Heart left ventricle (tissue), 16 donors: ENCODE results near the gene TMC6. TPM values are rescaled to one million over a fixed set of nuclear protein-coding genes. Genes with fewer than 3 reads are reported as not detected.
A peak's percentile ranks its signal among the peaks of the same experiment; 100 is the strongest.

Experiments used
- ATAC-seq, 4 donors: fragments of 200-7000 bp; cut with Tn5 transposase; one replicate each; pipeline ENCODE4 v1.9.1; 2020 to 2022; ENCODE audit warnings: moderate library complexity in 4 of 4, mild to moderate bottlenecking in 3 of 4, moderate number of reproducible peaks in 1 of 4
- DNase-seq, 5 donors: peaks; one replicate each; pipeline ENCODE4 v3.0.0-alpha.2; 2020
- H3K27ac ChIP-seq, 12 donors: fragments of 200-600 bp; sonication (generic) in 4 of 12; one replicate each; pipeline versions ENCODE4 v1.5.0 to v1.8.0; 2016 to 2022; ENCODE audit warnings: mild to moderate bottlenecking in 2 of 12
- H3K27me3 ChIP-seq, 9 donors: fragments of 200-600 bp; sonication (generic) in 2 of 9; one replicate each; pipeline versions ENCODE4 v1.5.1 to v1.8.0; 2016 to 2022; ENCODE audit warnings: mild to moderate bottlenecking in 3 of 9
- H3K36me3 ChIP-seq, 9 donors: fragments of 200-600 bp; sonication (generic) in 2 of 9; one replicate each; pipeline versions ENCODE4 v1.5.0 to v1.8.0; 2018 to 2022; ENCODE audit warnings: mild to moderate bottlenecking in 2 of 9
- H3K4me1 ChIP-seq, 12 donors: fragments of 200-600 bp; sonication (generic) in 4 of 12; one replicate each; pipeline versions ENCODE4 v1.5.0 to v1.8.0; 2016 to 2022; ENCODE audit warnings: mild to moderate bottlenecking in 3 of 12
- H3K4me3 ChIP-seq, 12 donors: fragments of 200-600 bp; sonication (generic) in 4 of 12; one replicate each; pipeline versions ENCODE4 v1.5.0 to v1.8.0; 2017 to 2022; ENCODE audit warnings: mild to moderate bottlenecking in 9 of 12, moderate library complexity in 4 of 12
- H3K9me3 ChIP-seq, 12 donors: fragments of 200-600 bp; sonication (generic) in 4 of 12; one replicate each; pipeline versions ENCODE4 v1.5.0 to v1.8.0; 2016 to 2022; ENCODE audit warnings: mild to moderate bottlenecking in 1 of 12
- POLR2A ChIP-seq, 2 donors: fragments of 450-650 bp; IDR thresholded peaks; one replicate each; pipeline ENCODE4 v1.6.1; 2017; ENCODE audit warnings: antibody characterized with exemption in 2 of 2, mild to moderate bottlenecking in 2 of 2, moderate library complexity in 2 of 2
- WGBS, 4 donors: extraction: QIAGEN DNeasy Blood & Tissue Kit in 2 of 4; methylation state at CpG; one replicate each; pipeline versions ENCODE4 v1.1.5 to v1.1.7; 2013 to 2018; 5-methylcytosine and 5-hydroxymethylcytosine counted together
- intact Hi-C, 10 donors: fragments of 100-400 bp; cut with DNase I; formaldehyde crosslinking; loops; one replicate each; pipeline versions ENCODE4 v1.11.1 to v1.14.2; 2022
- polyA plus RNA-seq, 2 donors: library from polyadenylated mRNA; stranded (reverse); fragments of 200-250 nt; gene quantifications; one replicate each; pipeline ENCODE4 v1.2.3, GENCODE V29; 2013
- total RNA-seq, 9 donors: library from RNA; depleted of rRNA in 2 of 9; stranded (reverse); fragments of >200 nt in 2 of 9; fragmentation: NEBNext Ultra II Directional in 3 of 9; extraction: Animal tissue kit (Norgen Biotek cat#: 25700) in 3 of 9; gene quantifications; one replicate each; pipeline versions ENCODE4 v1.1.0 to v1.2.4, GENCODE V29; 2016 to 2023
- TF ChIP-seq, protein P1 (sequence below), 12 donors: fragments of 200-600 bp; sonication (generic) in 4 of 12; IDR thresholded peaks; one replicate each; pipeline versions ENCODE4 v1.5.0 to v1.8.0; 2018 to 2022; ENCODE audit warnings: antibody characterized with exemption in 12 of 12, mild to moderate bottlenecking in 5 of 12
- donor health status: ischemic (EF 13 %, LVEDD 7.1; RV severe dilation, severe dysfunction).
- donor health status: healthy with polysubstance abuse.
- donor health status: DM: no; HTN: yes; CAD: no.
- donor health status: DM: no; HTN: no; CAD: no.
- donor health status: ischemic (EF 25% LVEDD 6.9; RV normal size, moderate dysfunction).
- donor health status: ischemic (EF 25% LVEDD 5.7; RV mildly dilated, moderate dysfunction).
- donor health status: healthy.
- donor health status: DM: yes; HTN: yes; CAD: no.
- donor health status: ischemic (EF 35%, LVEDD 5.7; RV mildly dilated, moderate dysfunction).
- donor health status: nonischemic (EF 11% LVEDD 7.7; RV severe dilation, severe dysfunction).
- donor health status: DM: yes; HTN: yes; CAD: no.
- donor health status: PGD.
- donor health status: ischemic (EF 29% LVEDD 5.4; RV normal size, mild dysfunction).
- donor health status: nonischemic (EF 23%, LVEDD 6.1; RV moderate dilation, normal function).

TMC6 gene
- total and polyA plus RNA-seq, 11 donors: 31.2 to 139 (median 69.9) TPM

- intact Hi-C loops: no loop called here
- ATAC-seq (no peak), DNase-seq (no peak)
- no peak overlapping the region for H3K27ac ChIP-seq
- H3K9me3 ChIP-seq: no peaks in the 10 kb centered on the region
- TF ChIP-seq, protein P1, sequence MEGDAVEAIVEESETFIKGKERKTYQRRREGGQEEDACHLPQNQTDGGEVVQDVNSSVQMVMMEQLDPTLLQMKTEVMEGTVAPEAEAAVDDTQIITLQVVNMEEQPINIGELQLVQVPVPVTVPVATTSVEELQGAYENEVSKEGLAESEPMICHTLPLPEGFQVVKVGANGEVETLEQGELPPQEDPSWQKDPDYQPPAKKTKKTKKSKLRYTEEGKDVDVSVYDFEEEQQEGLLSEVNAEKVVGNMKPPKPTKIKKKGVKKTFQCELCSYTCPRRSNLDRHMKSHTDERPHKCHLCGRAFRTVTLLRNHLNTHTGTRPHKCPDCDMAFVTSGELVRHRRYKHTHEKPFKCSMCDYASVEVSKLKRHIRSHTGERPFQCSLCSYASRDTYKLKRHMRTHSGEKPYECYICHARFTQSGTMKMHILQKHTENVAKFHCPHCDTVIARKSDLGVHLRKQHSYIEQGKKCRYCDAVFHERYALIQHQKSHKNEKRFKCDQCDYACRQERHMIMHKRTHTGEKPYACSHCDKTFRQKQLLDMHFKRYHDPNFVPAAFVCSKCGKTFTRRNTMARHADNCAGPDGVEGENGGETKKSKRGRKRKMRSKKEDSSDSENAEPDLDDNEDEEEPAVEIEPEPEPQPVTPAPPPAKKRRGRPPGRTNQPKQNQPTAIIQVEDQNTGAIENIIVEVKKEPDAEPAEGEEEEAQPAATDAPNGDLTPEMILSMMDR (IDR thresholded peaks at IDR 0.05): peak in 7 of 12 donors; percentile 10 to 39 (median 22)
- no peak for TF ChIP-seq POLR2A (IDR thresholded peaks at IDR 0.05)
- peaks cover 0 to 41% (median 0%) of the 10 kb centered on the region in 9 donors for H3K36me3 ChIP-seq
- WGBS, 4 donors: 63 to 71% (median 69%) methylated on average over 22 to 26 of the region's 26 CpGs
- H3K4me1 ChIP-seq: peaks cover 0 to 67% (median 10%) of the 10 kb centered on the region in 12 donors
- H3K27me3 ChIP-seq: no peaks in the 10 kb centered on the region
- H3K4me3 ChIP-seq: no peak overlapping the region
These were observed 9.0 kb upstream of the TMC6 start for GRCh38 chr17:78137392-78138203.

- ATAC-seq: no peak
- H3K9me3 ChIP-seq: no peaks in the 10 kb centered on the region
These were observed 7.4 kb upstream of the TMC6 start for GRCh38 chr17:78135858-78136500.

GRCh38 chr17:78134899-78135385 is 6.4 kb upstream of the TMC6 start:
- H3K27me3 ChIP-seq: peaks cover 0 to 4% (median 0%) of the 10 kb centered on the region in 9 donors
- H3K4me1 ChIP-seq: peaks cover 0 to 74% (median 15%) of the 10 kb centered on the region in 12 donors
- 82 to 86% (median 85%) methylated on average over 8 to 9 of the region's 9 CpGs for WGBS, 4 donors
- no peak overlapping the region for H3K4me3 ChIP-seq
- H3K9me3 ChIP-seq: no peaks in the 10 kb centered on the region
- H3K27ac ChIP-seq: no peak overlapping the region
- intact Hi-C loops: no loop called here
- TF ChIP-seq, protein P1 (IDR thresholded peaks at IDR 0.05): no peak
- TF ChIP-seq POLR2A (IDR thresholded peaks at IDR 0.05): no peak
- ATAC-seq: no peak
- peaks cover 0 to 25% (median 0%) of the 10 kb centered on the region in 9 donors for H3K36me3 ChIP-seq
- DNase-seq: no peak

More at GRCh38 chr17:78135858-78136500, 7.4 kb upstream of the TMC6 start:
- no peak overlapping the region for H3K4me3 ChIP-seq
- 89 to 91% (median 91%) methylated on average over 9 of the region's 9 CpGs for WGBS, 4 donors
- TF ChIP-seq, protein P1 (IDR thresholded peaks at IDR 0.05): no peak
- no peak for TF ChIP-seq POLR2A (IDR thresholded peaks at IDR 0.05)
- no peaks in the 10 kb centered on the region for H3K27me3 ChIP-seq
- no peak for DNase-seq
- no peak overlapping the region for H3K27ac ChIP-seq
- intact Hi-C loops: no loop called here
- peaks cover 0 to 28% (median 0%) of the 10 kb centered on the region in 9 donors for H3K36me3 ChIP-seq
- H3K4me1 ChIP-seq: peaks cover 0 to 75% (median 14%) of the 10 kb centered on the region in 12 donors
